IMR-90 (cell line): ENCODE data around the gene CGREF1. TPM values are rescaled to one million over a fixed set of nuclear protein-coding genes. Genes with fewer than 3 reads are reported as not detected.

ENCODE experiments used
- ATAC-seq: fragments of 200-7000 bp; cut with Tn5 transposase; 2 replicates; pipeline ENCODE4 v1.9.1; 2020; ENCODE audit warnings: low read depth, mild to moderate bottlenecking, moderate library complexity
- BruUV-seq: library from RNA; stranded (reverse); fragments of 400-500 nt; replicated peaks from 2 replicates; lab custom pipeline; 2021; lab: Mats Ljungman, UMichigan
- CTCF ChIA-PET: fragments of 300-600 bp; formaldehyde crosslinking; extraction: SDS; loops from one replicate; lab custom pipeline; 2021; ENCODE audit warnings: antibody characterized with exemption; lab: Yijun Ruan, JAX
- POLR2A ChIA-PET: fragments of 300-600 bp; sonication (Branson Sonifier 250); formaldehyde crosslinking; loops from one replicate; lab custom pipeline; 2022; ENCODE audit warnings: antibody characterized with exemption; ENCODE audit not compliant: unreplicated experiment; lab: Charles Lee
- DNase-seq: peaks from one replicate; pipeline ENCODE4 v3.0.0; 2013
- H2AFZ ChIP-seq: replicated peaks from 2 replicates; pipeline ENCODE3; 2013; ENCODE audit warnings: low read length, mild to moderate bottlenecking; ENCODE audit not compliant: poor library complexity
- H2AK5ac ChIP-seq: 2 replicates; pipeline ENCODE4 v1.6.1; 2013; ENCODE audit warnings: low read depth, low read length, inconsistent platforms
- H2AK9ac ChIP-seq: replicated peaks from 2 replicates; pipeline ENCODE3; 2013; ENCODE audit warnings: mild to moderate bottlenecking, low read depth, low read length, moderate library complexity; ENCODE audit not compliant: poor library complexity
- H2BK120ac ChIP-seq: 2 replicates; pipeline ENCODE4 v1.6.1; 2013; ENCODE audit warnings: low read depth, low read length, inconsistent platforms
- H2BK15ac ChIP-seq: 3 replicates; pipeline ENCODE4 v1.6.1; 2013; ENCODE audit warnings: low read depth, low read length, inconsistent platforms
- H2BK20ac ChIP-seq: 2 replicates; pipeline ENCODE4 v1.6.1; 2013; ENCODE audit warnings: low read depth, mild to moderate bottlenecking, inconsistent platforms, low read length, moderate library complexity
- H2BK5ac ChIP-seq: 2 replicates; pipeline ENCODE4 v1.6.1; 2013; ENCODE audit warnings: mild to moderate bottlenecking, low read depth, low read length, inconsistent platforms; ENCODE audit not compliant: poor library complexity, severe bottlenecking
- H3K14ac ChIP-seq: replicated peaks from 2 replicates; pipeline ENCODE4 v1.6.1; 2013; ENCODE audit warnings: low read depth, low read length, inconsistent platforms
- H3K18ac ChIP-seq: 2 replicates; pipeline ENCODE4 v1.6.1; 2013; ENCODE audit warnings: low read depth, low read length, control low read depth
- H3K23ac ChIP-seq: 2 replicates; pipeline ENCODE4 v1.6.1; 2013; ENCODE audit warnings: low read depth, low read length, inconsistent platforms
- H3K27ac ChIP-seq: 2 replicates; pipeline ENCODE4 v1.5.1; 2013; ENCODE audit warnings: mild to moderate bottlenecking, control low read depth, low read length; ENCODE audit not compliant: insufficient read depth
- H3K27me3 ChIP-seq: 2 replicates; pipeline ENCODE4 v1.6.1; 2013; ENCODE audit warnings: low read length; ENCODE audit not compliant: control insufficient read depth, insufficient read depth
- H3K36me3 ChIP-seq: 2 replicates; pipeline ENCODE4 v1.6.1; 2013; ENCODE audit warnings: low read length, mixed read lengths; ENCODE audit not compliant: control insufficient read depth, insufficient read depth
- H3K4ac ChIP-seq: 2 replicates; pipeline ENCODE4 v1.6.1; 2013; ENCODE audit warnings: low read depth, low read length, inconsistent platforms
- H3K4me1 ChIP-seq: 2 replicates; pipeline ENCODE4 v1.6.1; 2013; ENCODE audit warnings: low read length, mixed read lengths; ENCODE audit not compliant: control insufficient read depth, insufficient read depth
- H3K4me2 ChIP-seq: 2 replicates; pipeline ENCODE4 v1.6.1; 2013; ENCODE audit warnings: low read depth, mild to moderate bottlenecking, control low read depth, low read length, moderate library complexity
- H3K4me3 ChIP-seq: 2 replicates; pipeline ENCODE4 v1.5.1; 2013; ENCODE audit warnings: low read depth, mild to moderate bottlenecking, control low read depth, low read length, moderate library complexity; ENCODE audit not compliant: insufficient read depth
- H3K56ac ChIP-seq: 2 replicates; pipeline ENCODE4 v1.6.1; 2013; ENCODE audit warnings: low read length, inconsistent platforms; ENCODE audit not compliant: insufficient read depth; ENCODE audit errors: extremely low read depth
- H3K79me1 ChIP-seq, 2 experiments: 2 replicates each; pipeline ENCODE4 v1.6.1; 2013; ENCODE audit warnings: low read length in 2 of 2, inconsistent platforms in 1 of 2, low read depth in 1 of 2
- H3K9ac ChIP-seq: 2 replicates; pipeline ENCODE4 v1.6.1; 2013; ENCODE audit warnings: low read depth, low read length, control low read depth
- H3K9me1 ChIP-seq: 2 replicates; pipeline ENCODE4 v1.6.1; 2013; ENCODE audit warnings: low read length, inconsistent platforms; ENCODE audit not compliant: insufficient read depth
- H3K9me3 ChIP-seq: 2 replicates; pipeline ENCODE4 v1.6.1; 2013; ENCODE audit warnings: low read length; ENCODE audit not compliant: control insufficient read depth, insufficient read depth
- H4K20me1 ChIP-seq: 2 replicates; pipeline ENCODE4 v1.6.1; 2013; ENCODE audit warnings: low read length, inconsistent platforms; ENCODE audit not compliant: insufficient read depth
- H4K5ac ChIP-seq: 2 replicates; pipeline ENCODE4 v1.6.1; 2013; ENCODE audit warnings: mild to moderate bottlenecking, low read depth, low read length, control low read depth
- H4K8ac ChIP-seq, 2 experiments: 2 replicates each; pipeline ENCODE4 v1.6.1; 2013; ENCODE audit warnings: low read depth in 2 of 2, low read length in 2 of 2, control low read depth in 1 of 2, inconsistent platforms in 1 of 2
- H4K91ac ChIP-seq: 2 replicates; pipeline ENCODE4 v1.6.1; 2013; ENCODE audit warnings: low read depth, low read length, inconsistent platforms; ENCODE audit not compliant: insufficient read depth
- BHLHE40 ChIP-seq: fragments of 150-350 bp; IDR thresholded peaks from 2 replicates; pipeline ENCODE4 v1.6.1; 2016; ENCODE audit warnings: mild to moderate bottlenecking, low read depth, low read length
- CEBPB ChIP-seq: IDR thresholded peaks from 2 replicates; pipeline ENCODE4 v1.6.1; 2012; ENCODE audit warnings: low read depth, low read length, improper control_type of control experiment
- CHD1 ChIP-seq: IDR thresholded peaks from 2 replicates; pipeline ENCODE4 v1.6.1; 2012; ENCODE audit warnings: low read depth, low read length, improper control_type of control experiment
- FOS ChIP-seq: fragments of 150-350 bp; IDR thresholded peaks from 2 replicates; pipeline ENCODE4 v1.6.1; 2016; ENCODE audit warnings: low read depth, low read length
- MAFK ChIP-seq: IDR thresholded peaks from 2 replicates; pipeline ENCODE4 v1.6.1; 2012; ENCODE audit warnings: low read depth, low read length, improper control_type of control experiment
- MAZ ChIP-seq: IDR thresholded peaks from 2 replicates; pipeline ENCODE4 v1.6.1; 2012; ENCODE audit warnings: low read depth, mild to moderate bottlenecking, low read length, improper control_type of control experiment, moderate library complexity, borderline replicate concordance
- MXI1 ChIP-seq: IDR thresholded peaks from 2 replicates; pipeline ENCODE4 v1.6.1; 2012; ENCODE audit warnings: low read depth, mild to moderate bottlenecking, low read length, moderate library complexity, borderline replicate concordance
- NFE2L2 ChIP-seq: fragments of 150-350 bp; IDR thresholded peaks from 2 replicates; pipeline ENCODE4 v1.6.1; 2016; ENCODE audit warnings: low read depth, mild to moderate bottlenecking, low read length
- POLR2A ChIP-seq: IDR thresholded peaks from 2 replicates; pipeline ENCODE4 v1.6.1; 2012; ENCODE audit warnings: mild to moderate bottlenecking, low read depth, low read length
- RAD21 ChIP-seq: IDR thresholded peaks from 2 replicates; pipeline ENCODE4 v1.6.1; 2012; ENCODE audit warnings: low read length, improper control_type of control experiment
- RCOR1 ChIP-seq: IDR thresholded peaks from 2 replicates; pipeline ENCODE4 v1.6.1; 2012; ENCODE audit warnings: mild to moderate bottlenecking, low read length, improper control_type of control experiment; ENCODE audit not compliant: insufficient replicate concordance
- RFX5 ChIP-seq: IDR thresholded peaks from 2 replicates; pipeline ENCODE4 v1.8.0; 2012; ENCODE audit warnings: low read depth, mild to moderate bottlenecking, low read length, moderate library complexity
- SMC3 ChIP-seq: fragments of 150-350 bp; IDR thresholded peaks from 2 replicates; pipeline ENCODE4 v1.6.1; 2016; ENCODE audit warnings: low read depth, mild to moderate bottlenecking, antibody characterized with exemption, low read length, moderate library complexity
- WGBS, 2 experiments: methylation state at CpG; one replicate each; pipeline versions ENCODE4 v1.1.5 to v1.1.7; 2013; ENCODE audit warnings: missing lambda C conversion rate in 2 of 2; ENCODE audit not compliant: insufficient read length in 1 of 2; ENCODE audit errors: extremely low coverage in 2 of 2; 5-methylcytosine and 5-hydroxymethylcytosine counted together
- dilution Hi-C: fragments of 300-500 bp; cut with HindIII; formaldehyde crosslinking; loops from one replicate; pipeline ENCODE4 v1.14.3; 2018; ENCODE audit warnings: low sequenced_read_pairs; ENCODE audit not compliant: unreplicated experiment
- in situ Hi-C: fragments of 300-500 bp; cut with MboI; formaldehyde crosslinking; loops from 3 replicates; pipeline ENCODE4 v1.14.3; 2019; ENCODE audit warnings: low sequenced_read_pairs, inconsistent platforms, mixed read lengths
- intact Hi-C: fragments of 100-400 bp; cut with micrococcal nuclease; formaldehyde crosslinking; loops from 2 replicates; pipeline ENCODE4 v1.10.0; 2022
- polyA plus RNA-seq, 3 experiments: library from polyadenylated mRNA; depleted of rRNA; stranded (reverse); fragments of >200 nt; gene quantifications; 2 replicates each; pipeline ENCODE4 v1.2.3, GENCODE V29; 2012; ENCODE audit warnings: low replicate concordance in 1 of 3
- total RNA-seq: library from RNA; depleted of rRNA; stranded (reverse); fragments of >200 nt; gene quantifications from 2 replicates; pipeline ENCODE4 v1.2.3, GENCODE V29; 2012
- TF ChIP-seq, protein P1 (sequence below): conservative IDR thresholded peaks from 2 replicates; pipeline ENCODE4 v1.5.1; 2012; ENCODE audit warnings: mild to moderate bottlenecking, low read depth, low read length, improper control_type of control experiment
- TF ChIP-seq, protein P2 (sequence below): fragments of 150-350 bp; IDR thresholded peaks from 2 replicates; pipeline ENCODE4 v1.6.1; 2016; ENCODE audit warnings: low read depth, mild to moderate bottlenecking, low read length, moderate library complexity, borderline replicate concordance
- TF ChIP-seq, protein P3 (sequence below): fragments of 150-350 bp; IDR thresholded peaks from 2 replicates; pipeline ENCODE4 v1.6.1; 2017; ENCODE audit warnings: mild to moderate bottlenecking, antibody characterized with exemption, low read length, low read depth

The CGREF1 gene
- total and polyA plus RNA-seq, 2 of the 4 experiments (the other 2 are of a cell fraction), result 0.54 to 1.3 TPM

DNA sequence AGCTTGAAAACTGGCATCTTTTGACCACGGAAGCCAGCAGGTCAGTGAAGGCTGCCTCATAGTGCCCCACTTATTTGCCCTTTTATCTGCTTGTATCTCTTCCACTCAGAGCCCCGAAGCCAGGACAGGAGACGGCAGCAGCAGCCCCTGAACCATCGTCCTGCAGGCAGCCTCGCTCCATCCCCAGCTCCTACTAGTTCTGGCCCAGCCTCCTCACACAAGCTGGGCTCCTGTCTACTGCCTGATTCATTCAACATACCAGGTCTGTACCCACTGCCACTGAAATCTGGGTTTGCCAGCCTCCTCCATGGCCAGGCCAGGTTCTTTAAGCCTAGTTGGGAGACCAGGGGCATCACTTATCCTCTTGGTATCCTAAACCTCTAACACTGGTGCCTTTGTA, 51.5 kb downstream of the CGREF1 start:
- Histone ChIP-seq H4K20me1 (peaks cover 20% of the 10 kb centered on the region), H3K4me1 (peaks cover 18% of the 10 kb centered on the region; the same call in 1 of the 2 replicates), H3K36me3 (peaks cover 35% of the 10 kb centered on the region), H3K56ac (no peak overlapping the region), H4K8ac (no peak overlapping the region), H3K4me2 (no peak overlapping the region), H3K18ac (no peak overlapping the region), H3K79me1 (peaks cover 58 to 81% of the 10 kb centered on the region in 2 experiments), H2BK120ac (no peak overlapping the region), H2BK20ac (no peak overlapping the region), H3K9me1 (peaks cover 31% of the 10 kb centered on the region; the same call in 1 of the 2 replicates), H3K23ac (no peak overlapping the region), H3K4ac (no peak overlapping the region), H2BK15ac (no peak overlapping the region), H3K4me3 (no peak overlapping the region), H2AK9ac (no peak overlapping the region), H4K5ac (no peak overlapping the region), H4K91ac (no peak overlapping the region), H2BK5ac (no peak overlapping the region), H2AK5ac (no peak overlapping the region), H3K27me3 (no peaks in the 10 kb centered on the region), H3K27ac (no peak overlapping the region), H3K14ac (no peak overlapping the region), H2AFZ (no peak overlapping the region), H3K9me3 (no peaks in the 10 kb centered on the region), H3K9ac (no peak overlapping the region)
- DNase-seq (no peak), ATAC-seq (no peak)
- ChIA-PET CTCF (no interaction called here), POLR2A (interaction anchor here (1.3 kb wide), 1 partner anchor 9 kb away, joined by 3 read pairs; no protein-coding TSS in a partner anchor)
- TF ChIP-seq SMC3 (no peak), MAFK (no peak), CHD1 (no peak), RAD21 (no peak), MAZ (no peak), FOS (no peak), RCOR1 (no peak), POLR2A (no peak), MXI1 (no peak), BHLHE40 (no peak), CEBPB (no peak), RFX5 (no peak), NFE2L2 (no peak)
- TF ChIP-seq, protein P1, sequence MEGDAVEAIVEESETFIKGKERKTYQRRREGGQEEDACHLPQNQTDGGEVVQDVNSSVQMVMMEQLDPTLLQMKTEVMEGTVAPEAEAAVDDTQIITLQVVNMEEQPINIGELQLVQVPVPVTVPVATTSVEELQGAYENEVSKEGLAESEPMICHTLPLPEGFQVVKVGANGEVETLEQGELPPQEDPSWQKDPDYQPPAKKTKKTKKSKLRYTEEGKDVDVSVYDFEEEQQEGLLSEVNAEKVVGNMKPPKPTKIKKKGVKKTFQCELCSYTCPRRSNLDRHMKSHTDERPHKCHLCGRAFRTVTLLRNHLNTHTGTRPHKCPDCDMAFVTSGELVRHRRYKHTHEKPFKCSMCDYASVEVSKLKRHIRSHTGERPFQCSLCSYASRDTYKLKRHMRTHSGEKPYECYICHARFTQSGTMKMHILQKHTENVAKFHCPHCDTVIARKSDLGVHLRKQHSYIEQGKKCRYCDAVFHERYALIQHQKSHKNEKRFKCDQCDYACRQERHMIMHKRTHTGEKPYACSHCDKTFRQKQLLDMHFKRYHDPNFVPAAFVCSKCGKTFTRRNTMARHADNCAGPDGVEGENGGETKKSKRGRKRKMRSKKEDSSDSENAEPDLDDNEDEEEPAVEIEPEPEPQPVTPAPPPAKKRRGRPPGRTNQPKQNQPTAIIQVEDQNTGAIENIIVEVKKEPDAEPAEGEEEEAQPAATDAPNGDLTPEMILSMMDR, result no peak
- TF ChIP-seq, protein P2, sequence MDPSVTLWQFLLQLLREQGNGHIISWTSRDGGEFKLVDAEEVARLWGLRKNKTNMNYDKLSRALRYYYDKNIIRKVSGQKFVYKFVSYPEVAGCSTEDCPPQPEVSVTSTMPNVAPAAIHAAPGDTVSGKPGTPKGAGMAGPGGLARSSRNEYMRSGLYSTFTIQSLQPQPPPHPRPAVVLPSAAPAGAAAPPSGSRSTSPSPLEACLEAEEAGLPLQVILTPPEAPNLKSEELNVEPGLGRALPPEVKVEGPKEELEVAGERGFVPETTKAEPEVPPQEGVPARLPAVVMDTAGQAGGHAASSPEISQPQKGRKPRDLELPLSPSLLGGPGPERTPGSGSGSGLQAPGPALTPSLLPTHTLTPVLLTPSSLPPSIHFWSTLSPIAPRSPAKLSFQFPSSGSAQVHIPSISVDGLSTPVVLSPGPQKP, result no peak
- TF ChIP-seq, protein P3, sequence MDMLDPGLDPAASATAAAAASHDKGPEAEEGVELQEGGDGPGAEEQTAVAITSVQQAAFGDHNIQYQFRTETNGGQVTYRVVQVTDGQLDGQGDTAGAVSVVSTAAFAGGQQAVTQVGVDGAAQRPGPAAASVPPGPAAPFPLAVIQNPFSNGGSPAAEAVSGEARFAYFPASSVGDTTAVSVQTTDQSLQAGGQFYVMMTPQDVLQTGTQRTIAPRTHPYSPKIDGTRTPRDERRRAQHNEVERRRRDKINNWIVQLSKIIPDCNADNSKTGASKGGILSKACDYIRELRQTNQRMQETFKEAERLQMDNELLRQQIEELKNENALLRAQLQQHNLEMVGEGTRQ, result no peak
- BruUV-seq, result no TSS peak
- WGBS, 2 experiments, result 94% methylated on average over 3 of the region's 5 CpGs; no CpG with 5 or more reads in 1 of the 2 experiments
- dilution Hi-C loops, result no loop called here
- in situ Hi-C loops, result no loop called here
- intact Hi-C loops, result no loop called here
